AG09309 (cell line): ENCODE data around the gene CACNA1C.
A peak's percentile ranks its signal among the peaks of the same experiment; 100 is the strongest.

ENCODE experiments used
- DNase-seq: peaks from one replicate; pipeline ENCODE4 v3.0.0-alpha.2; 2010; ENCODE audit warnings: low read depth
- H3K4me3 ChIP-seq: 2 replicates; pipeline ENCODE4 v1.5.1; 2011; ENCODE audit warnings: mild to moderate bottlenecking, low read depth, low read length, moderate library complexity; ENCODE audit not compliant: control insufficient read depth
- TF ChIP-seq, protein P1 (sequence below): IDR thresholded peaks from 2 replicates; pipeline ENCODE4 v1.5.1; 2011; ENCODE audit warnings: mild to moderate bottlenecking, low read depth, low read length, inconsistent platforms; ENCODE audit not compliant: insufficient read depth, control insufficient read depth; ENCODE audit errors: missing control alignments

The CACNA1C gene

DNA sequence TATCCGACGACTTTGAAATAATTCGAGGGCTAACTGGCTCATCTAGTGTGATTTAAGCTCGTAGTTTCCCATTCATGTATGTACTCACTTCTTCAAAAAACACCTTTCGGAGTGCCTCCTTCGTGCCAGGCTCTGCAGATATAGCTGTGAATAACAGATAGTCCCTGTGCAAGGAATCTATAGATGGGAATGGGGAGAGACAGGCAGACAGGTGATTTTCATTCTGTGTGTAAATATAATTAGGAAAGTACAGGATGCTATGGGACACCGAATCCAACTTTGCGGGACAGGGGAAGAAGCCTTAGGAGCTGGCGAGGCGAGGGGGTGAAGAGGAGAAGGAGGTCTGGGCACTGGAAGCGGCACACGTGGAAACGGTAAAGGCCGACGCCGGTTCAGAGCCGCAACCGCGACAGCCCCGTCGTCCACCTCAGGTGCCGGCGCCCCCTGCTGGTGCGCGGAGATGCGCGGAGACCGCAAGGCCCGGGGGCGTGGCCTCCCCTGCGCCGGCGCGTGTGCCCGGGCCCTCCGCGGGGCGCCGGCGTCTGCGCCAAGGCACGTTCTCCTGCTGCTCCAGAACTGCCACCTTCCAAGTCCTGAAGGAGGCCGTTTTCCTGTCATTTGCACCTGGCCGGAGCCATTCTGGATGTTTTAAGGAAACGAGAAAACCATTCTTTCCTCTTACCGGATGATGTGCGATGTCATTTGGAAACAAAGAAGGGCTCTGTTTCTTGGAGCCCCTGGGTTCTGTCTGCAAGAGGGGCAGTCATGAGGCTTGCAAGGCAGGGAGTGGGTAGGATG lies 18.0 kb upstream of the CACNA1C start:
- TF ChIP-seq, protein P1, sequence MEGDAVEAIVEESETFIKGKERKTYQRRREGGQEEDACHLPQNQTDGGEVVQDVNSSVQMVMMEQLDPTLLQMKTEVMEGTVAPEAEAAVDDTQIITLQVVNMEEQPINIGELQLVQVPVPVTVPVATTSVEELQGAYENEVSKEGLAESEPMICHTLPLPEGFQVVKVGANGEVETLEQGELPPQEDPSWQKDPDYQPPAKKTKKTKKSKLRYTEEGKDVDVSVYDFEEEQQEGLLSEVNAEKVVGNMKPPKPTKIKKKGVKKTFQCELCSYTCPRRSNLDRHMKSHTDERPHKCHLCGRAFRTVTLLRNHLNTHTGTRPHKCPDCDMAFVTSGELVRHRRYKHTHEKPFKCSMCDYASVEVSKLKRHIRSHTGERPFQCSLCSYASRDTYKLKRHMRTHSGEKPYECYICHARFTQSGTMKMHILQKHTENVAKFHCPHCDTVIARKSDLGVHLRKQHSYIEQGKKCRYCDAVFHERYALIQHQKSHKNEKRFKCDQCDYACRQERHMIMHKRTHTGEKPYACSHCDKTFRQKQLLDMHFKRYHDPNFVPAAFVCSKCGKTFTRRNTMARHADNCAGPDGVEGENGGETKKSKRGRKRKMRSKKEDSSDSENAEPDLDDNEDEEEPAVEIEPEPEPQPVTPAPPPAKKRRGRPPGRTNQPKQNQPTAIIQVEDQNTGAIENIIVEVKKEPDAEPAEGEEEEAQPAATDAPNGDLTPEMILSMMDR, result peak; percentile 78
- DNase-seq, result no peak
- peak overlapping the region; percentile 32 for H3K4me3 ChIP-seq

DNA sequence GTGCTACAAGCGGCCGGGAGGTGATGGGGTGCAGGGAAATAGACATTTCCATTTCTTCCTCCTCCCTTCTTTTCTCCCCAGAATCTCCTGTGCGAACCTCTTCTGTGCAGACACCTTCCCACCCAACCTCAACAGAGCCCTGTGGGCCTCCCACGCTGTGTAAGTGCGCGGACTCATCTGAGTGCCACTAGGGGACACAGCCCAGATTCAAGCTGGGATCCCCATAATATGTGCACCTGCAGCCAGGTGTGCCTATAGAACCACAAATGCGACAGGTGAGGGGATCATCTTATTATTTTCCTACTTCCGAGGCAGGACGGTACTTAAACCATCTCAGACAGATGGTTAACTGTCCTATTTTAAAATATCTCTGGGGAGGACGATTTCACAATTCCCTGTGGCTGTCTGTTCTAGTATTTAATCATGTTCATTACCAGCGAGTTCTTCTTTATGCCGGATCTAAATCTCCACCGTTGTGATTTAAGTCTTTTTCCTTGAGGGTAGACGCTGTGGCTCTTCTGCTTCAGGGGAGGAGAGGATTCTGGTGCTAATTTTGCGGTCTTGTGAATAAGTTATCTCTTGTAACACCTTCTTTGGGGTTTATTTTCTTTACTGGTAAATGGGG lies 17.2 kb upstream of the CACNA1C start:
- TF ChIP-seq, protein P1, result no peak
- peak overlapping the region; percentile 32 for H3K4me3 ChIP-seq
- no peak for DNase-seq

DNA sequence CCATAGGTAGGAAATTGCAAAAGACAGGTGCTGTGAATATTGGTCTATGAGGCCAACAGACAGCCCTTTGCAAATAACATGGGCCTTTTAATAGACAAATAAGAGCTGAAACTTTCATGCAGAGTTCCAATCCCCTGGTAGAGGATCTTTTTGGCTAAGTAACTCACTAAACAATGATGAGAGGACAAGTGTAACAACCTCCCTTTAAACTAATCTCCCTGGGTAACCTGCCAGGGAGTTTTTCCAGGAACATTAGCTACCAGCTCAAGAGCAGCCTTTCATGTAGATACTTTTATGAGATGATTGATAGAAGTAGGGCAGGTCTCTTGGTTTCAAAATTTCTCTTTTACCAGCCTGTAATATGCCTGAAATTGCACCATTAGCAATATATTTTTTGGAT lies 13.8 kb upstream of the CACNA1C start:
- no peak overlapping the region for H3K4me3 ChIP-seq
- DNase-seq, result no peak
- TF ChIP-seq, protein P1, result no peak

DNA sequence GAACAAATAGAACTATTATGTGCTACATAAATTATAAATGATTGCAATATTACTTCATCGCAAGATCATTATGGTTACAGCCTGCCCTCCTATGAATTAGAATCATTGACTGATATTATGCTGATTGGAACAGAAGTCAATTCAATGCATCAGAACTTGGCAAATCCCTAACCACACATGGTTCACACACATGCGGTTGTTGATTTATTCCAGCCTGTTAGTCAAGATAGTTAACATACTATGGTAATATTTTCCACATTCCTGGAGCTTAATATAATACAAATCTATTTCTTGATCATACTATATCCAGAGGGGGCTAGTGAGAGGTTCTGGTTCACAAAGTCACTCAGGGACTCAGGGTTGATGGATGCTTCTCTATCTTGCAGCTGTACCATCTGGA lies 9.7 kb upstream of the CACNA1C start:
- no peak for DNase-seq
- H3K4me3 ChIP-seq, result no peak overlapping the region
- TF ChIP-seq, protein P1, result no peak

DNA sequence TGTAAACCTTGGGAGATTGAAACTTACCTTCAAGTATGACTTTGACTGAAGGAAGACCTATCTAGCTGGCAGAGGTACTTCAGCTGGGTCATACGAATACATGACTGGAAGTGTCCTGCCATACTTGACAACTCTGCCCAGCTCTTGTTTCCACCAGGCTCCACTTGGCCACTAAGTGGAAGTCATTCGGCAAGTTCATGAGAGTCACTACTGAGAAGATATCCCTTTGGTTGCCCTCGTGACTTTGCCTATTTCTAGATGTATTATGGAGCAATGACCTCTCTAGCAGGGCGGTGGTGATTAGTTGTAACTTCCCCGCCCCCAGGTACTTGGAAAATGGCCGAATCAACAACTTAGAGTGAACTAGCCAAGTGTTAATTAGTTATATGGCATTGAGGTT lies 8.6 kb upstream of the CACNA1C start:
- DNase-seq, result no peak
- no peak overlapping the region for H3K4me3 ChIP-seq
- TF ChIP-seq, protein P1, result no peak

DNA sequence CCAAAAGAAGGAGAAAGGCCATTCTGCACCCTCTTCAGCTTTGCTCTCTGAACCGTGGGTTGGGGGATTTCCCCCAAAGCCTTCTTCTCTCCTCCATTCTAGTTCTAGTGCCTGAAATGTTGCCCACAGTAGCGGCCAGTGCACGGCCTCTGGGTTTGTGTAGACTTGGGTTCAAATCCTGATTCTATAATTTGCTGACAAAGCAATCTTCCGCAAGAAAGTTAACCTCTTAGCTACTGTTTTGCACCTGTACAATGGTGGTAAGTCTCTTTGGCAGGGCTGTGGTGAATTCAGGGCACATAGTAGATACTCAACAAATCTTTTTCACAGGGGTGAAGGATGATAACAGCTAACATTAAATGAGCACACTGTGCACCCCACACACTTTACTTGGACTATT lies 5.8 kb upstream of the CACNA1C start:
- no peak overlapping the region for H3K4me3 ChIP-seq
- no peak for DNase-seq
- TF ChIP-seq, protein P1, result no peak
